Smooth muscle cell of bladder (primary cell): Measurements from ENCODE around the gene KRTAP5-4. TPM values are rescaled to one million over a fixed set of nuclear protein-coding genes. Genes with fewer than 3 reads are reported as not detected.

ENCODE experiments used
- total RNA-seq: library from RNA; depleted of rRNA; stranded (reverse); fragments of >200 nt; gene quantifications from 2 replicates; pipeline ENCODE4 v1.2.3, GENCODE V29; 2014

The KRTAP5-4 gene, protein sequence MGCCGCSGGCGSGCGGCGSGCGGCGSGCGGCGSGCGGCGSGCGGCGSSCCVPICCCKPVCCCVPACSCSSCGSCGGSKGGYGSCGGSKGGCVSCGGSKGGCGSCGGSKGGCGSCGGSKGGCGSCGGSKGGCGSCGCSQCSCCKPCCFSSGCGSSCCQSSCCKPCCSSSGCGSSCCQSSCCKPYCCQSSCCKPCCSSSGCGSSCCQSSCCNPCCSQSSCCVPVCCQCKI
- not detected in 2 replicates for total RNA-seq

GRCh38 chr11:1622086-1622485, at the start of gene KRTAP5-4:
KRTAP5-4 (minus strand) TSS chr11:1622138; CDS start chr11:1622093, 45 bp downstream.

GRCh38 chr11:1629326-1630185, 7.6 kb upstream of the KRTAP5-4 start, which contains the start of gene KRTAP5-5:
KRTAP5-5 (plus strand) TSS chr11:1629775; CDS start chr11:1629841, 66 bp downstream.

GRCh38 chr11:1608363-1608762, 13.6 kb downstream of the KRTAP5-4 start, which contains the start of gene KRTAP5-3:
KRTAP5-3 (minus strand) TSS chr11:1608463; CDS start chr11:1608385, 78 bp downstream.

GRCh38 chr11:1597994-1598380, 24.0 kb downstream of the KRTAP5-4 start, which contains the start of gene KRTAP5-2:
KRTAP5-2 (minus strand) TSS chr11:1598294; CDS start chr11:1598250, 44 bp downstream.

DNA sequence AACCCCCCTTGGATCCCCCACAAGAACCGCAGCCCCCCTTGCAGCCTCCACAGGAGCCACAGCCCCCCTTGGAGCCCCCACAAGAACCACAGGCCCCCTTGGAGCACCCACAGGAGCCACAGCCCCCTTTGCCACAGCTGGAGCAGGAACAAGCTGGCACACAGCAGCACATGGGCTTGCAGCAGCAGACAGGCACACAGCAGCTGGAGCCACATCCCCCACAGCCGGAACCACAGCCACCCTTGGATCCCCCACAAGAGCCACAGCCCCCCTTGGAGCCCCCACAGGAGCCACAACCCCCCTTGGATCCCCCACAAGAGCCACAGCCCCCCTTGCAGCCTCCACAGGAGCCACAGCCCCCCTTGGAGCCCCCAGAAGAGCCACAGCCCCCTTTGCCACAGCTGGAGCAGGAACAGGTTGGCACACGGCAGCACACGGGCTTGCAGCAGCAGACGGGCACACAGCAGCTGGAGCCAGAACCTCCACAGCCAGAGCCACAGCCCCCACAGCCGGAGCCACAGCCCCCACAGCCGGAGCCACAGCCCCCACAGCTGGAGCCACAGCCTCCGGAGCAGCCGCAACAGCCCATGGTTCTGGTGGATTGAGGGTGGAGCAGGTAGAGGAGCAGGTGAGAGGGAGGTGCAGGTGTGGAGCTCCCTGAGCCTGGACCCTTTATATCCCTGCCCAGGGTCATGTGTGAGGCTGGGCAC, 37.1 kb downstream of the KRTAP5-4 start, which contains the start of gene KRTAP5-1:
TSS of gene KRTAP5-1 (minus strand) at position 623 of the 710 bp plus-strand sequence. CDS start at position 589, 34 bp downstream.

GRCh38 chr11:1572197-1573076, 49.5 kb downstream of the KRTAP5-4 start, which contains the start of gene DUSP8:
DUSP8 (minus strand) TSS chr11:1572271; CDS start chr11:1565826, 6,445 bp downstream.

Other genes starting within 250 kb of the KRTAP5-4 start
- gene BRSK2, start 232.2 kb downstream of the KRTAP5-4 start, total RNA-seq: 0.14 and 0.18 TPM in 2 replicates
- gene MOB2, start 135.4 kb downstream of the KRTAP5-4 start, total RNA-seq: 24.3 and 25.2 TPM in 2 replicates
- gene DUSP8, start 49.9 kb downstream of the KRTAP5-4 start, total RNA-seq: under 0.01 and 0.09 TPM in 2 replicates
- gene KRTAP5-1, start 36.9 kb downstream of the KRTAP5-4 start, total RNA-seq: not detected in 2 replicates
- not detected in 2 replicates for gene KRTAP5-2, start 23.8 kb downstream of the KRTAP5-4 start, total RNA-seq
- gene KRTAP5-3, start 13.7 kb downstream of the KRTAP5-4 start, total RNA-seq: not detected in 2 replicates
- not detected in 2 replicates for gene KRTAP5-5, start 7.6 kb upstream of the KRTAP5-4 start, total RNA-seq
- not detected in 2 replicates for gene KRTAP5-6, start 75.1 kb upstream of the KRTAP5-4 start, total RNA-seq
- 0.28 and 0.65 TPM in 2 replicates for gene IFITM10, start 128.5 kb upstream of the KRTAP5-4 start, total RNA-seq
- 131 and 251 TPM in 2 replicates for gene CTSD, start 141.8 kb upstream of the KRTAP5-4 start, total RNA-seq
- gene SYT8, start 212.9 kb upstream of the KRTAP5-4 start, total RNA-seq: not detected in 2 replicates
- gene TNNI2, start 216.8 kb upstream of the KRTAP5-4 start, total RNA-seq: not detected in 2 replicates
- gene LSP1, start 230.9 kb upstream of the KRTAP5-4 start, total RNA-seq: 0.43 and 2.6 TPM in 2 replicates